Measurements from ENCODE around the gene ATP6V0C. TPM values are rescaled to one million over a fixed set of nuclear protein-coding genes. Genes with fewer than 3 reads are reported as not detected.
"Not testable (repeated sequence)": the region's sequence is repeated elsewhere in the genome, so short reads cannot be mapped to it uniquely, and the experiment has no call there.

Gene ATP6V0C
- polyA plus RNA-seq, 3 donors, result 238 to 294 (median 248) TPM

GRCh38 chr16:2537451-2538379 is 24.0 kb downstream of the ATP6V0C start, which contains the start of gene PDPK1:
PDPK1 (plus strand) TSS chr16:2538021; CDS start chr16:2538113, 92 bp downstream.
- peak; percentile 95 for DNase-seq

GRCh38 chr16:2539192-2539844 is 25.6 kb downstream of the ATP6V0C start:
- not testable (repeated sequence) for DNase-seq

GRCh38 chr16:2539845-2540458 is 26.2 kb downstream of the ATP6V0C start:
- DNase-seq, result not testable (repeated sequence)

- not testable (repeated sequence) for DNase-seq
Observed at GRCh38 chr16:2540912-2541311, 27.2 kb downstream of the ATP6V0C start.

GRCh38 chr16:2541409-2541808 is 27.7 kb downstream of the ATP6V0C start:
- not testable (repeated sequence) for DNase-seq

- not testable (repeated sequence) for DNase-seq
Observed at GRCh38 chr16:2543771-2544170, 30.0 kb downstream of the ATP6V0C start.

- DNase-seq, result not testable (repeated sequence)
Observed at GRCh38 chr16:2550283-2550878, 36.6 kb downstream of the ATP6V0C start.

- DNase-seq, result not testable (repeated sequence)
Observed at GRCh38 chr16:2551420-2551889, 37.7 kb downstream of the ATP6V0C start.

GRCh38 chr16:2554709-2555425 is 41.1 kb downstream of the ATP6V0C start:
- not testable (repeated sequence) for DNase-seq

- DNase-seq, result not testable (repeated sequence)
Observed at GRCh38 chr16:2557150-2557549, 43.4 kb downstream of the ATP6V0C start.

- DNase-seq, result not testable (repeated sequence)
Observed at GRCh38 chr16:2560131-2560797, 46.5 kb downstream of the ATP6V0C start.

GRCh38 chr16:2560798-2561133 is 47.0 kb downstream of the ATP6V0C start:
- DNase-seq, result not testable (repeated sequence)

GRCh38 chr16:2567506-2567905 is 53.8 kb downstream of the ATP6V0C start:
- not testable (repeated sequence) for DNase-seq

GRCh38 chr16:2568573-2568972 is 54.8 kb downstream of the ATP6V0C start:
- not testable (repeated sequence) for DNase-seq

Other genes with a start within 250 kb of the ATP6V0C start
- gene RNPS1, start 245.8 kb upstream of the ATP6V0C start, polyA plus RNA-seq (ENCODE audit: insufficient read length in 3 of 3), result 100 to 1,000 TPM; 207 to 240 (median 216) TPM
- gene ABCA3, start 173.2 kb upstream of the ATP6V0C start, polyA plus RNA-seq (ENCODE audit: insufficient read length in 3 of 3), result 1 to 10 TPM; 6.6 to 7.8 (median 7.5) TPM
- gene CCNF, start 84.5 kb upstream of the ATP6V0C start, polyA plus RNA-seq (ENCODE audit: insufficient read length in 3 of 3), result 10 to 100 TPM; 12.6 to 15.4 (median 13.2) TPM
- gene TEDC2, start 53.8 kb upstream of the ATP6V0C start, polyA plus RNA-seq (ENCODE audit: insufficient read length in 3 of 3), result 10 to 100 TPM; 11.3 to 14.2 (median 13.7) TPM
- gene NTN3, start 42.7 kb upstream of the ATP6V0C start, polyA plus RNA-seq (ENCODE audit: insufficient read length in 3 of 3), result 1 to 10 TPM; 2.4 to 4.3 (median 3.8) TPM
- 10 to 100 TPM; 16.1 to 25.1 (median 24.0) TPM for gene TBC1D24, start 38.8 kb upstream of the ATP6V0C start, polyA plus RNA-seq (ENCODE audit: insufficient read length in 3 of 3)
- 10 to 100 TPM; 33.7 to 47.0 (median 38.5) TPM for gene AMDHD2, start 6.4 kb downstream of the ATP6V0C start, polyA plus RNA-seq (ENCODE audit: insufficient read length in 3 of 3)
- gene CEMP1, start 17.5 kb downstream of the ATP6V0C start, polyA plus RNA-seq (ENCODE audit: insufficient read length in 3 of 3), result 1 to 10 TPM; 2.8 to 8.6 (median 8.0) TPM
- gene PDPK1, start 24.1 kb downstream of the ATP6V0C start, polyA plus RNA-seq (ENCODE audit: insufficient read length in 3 of 3), result 10 to 100 TPM; 49.4 to 51.4 (median 50.1) TPM
- 10 to 100 TPM; 19.7 to 25.3 (median 23.4) TPM for gene KCTD5, start 168.6 kb downstream of the ATP6V0C start, polyA plus RNA-seq (ENCODE audit: insufficient read length in 3 of 3)
- gene PRSS27, start 206.3 kb downstream of the ATP6V0C start, polyA plus RNA-seq (ENCODE audit: insufficient read length in 3 of 3), result 1 to 10 TPM; 1.5 to 2.8 (median 2.0) TPM
- gene SRRM2, start 238.7 kb downstream of the ATP6V0C start, polyA plus RNA-seq (ENCODE audit: insufficient read length in 3 of 3), result 100 to 1,000 TPM; 642 to 846 (median 787) TPM